H1 (cell line): Measurements from ENCODE around the gene HMGCS2. TPM values are rescaled to one million over a fixed set of nuclear protein-coding genes. Genes with fewer than 3 reads are reported as not detected.

Source experiments
- CTCF ChIA-PET: fragments of 300-600 bp; sonication (Branson Sonifier 250); formaldehyde crosslinking; loops from one replicate; lab custom pipeline; 2021; ENCODE audit not compliant: partially characterized antibody; lab: Charles Lee
- POLR2A ChIA-PET: fragments of 300-600 bp; sonication (Branson Sonifier 250); formaldehyde crosslinking; loops from one replicate; lab custom pipeline; 2021; ENCODE audit warnings: inconsistent platforms; ENCODE audit not compliant: partially characterized antibody; lab: Charles Lee
- DNase-seq, 2 experiments: peaks; one replicate each; pipeline versions ENCODE4 v3.0.0 to v3.0.0-alpha.2; 2010 to 2022; ENCODE audit warnings: low spot score in 2 of 2, low read depth in 1 of 2, mixed read lengths in 1 of 2
- FAIRE-seq: peaks from 2 replicates; lab custom pipeline; 2011; peaks lifted over from hg19 to GRCh38; lab: Jason Lieb, UNC
- H2AFZ ChIP-seq: 2 replicates; pipeline ENCODE4 v1.8.1; 2012; ENCODE audit warnings: low read length, inconsistent platforms
- H2AK5ac ChIP-seq: 2 replicates; pipeline ENCODE4 v1.6.1; 2013; ENCODE audit warnings: low read depth, low read length
- H2BK120ac ChIP-seq: replicated peaks from 2 replicates; pipeline ENCODE3; 2013; ENCODE audit warnings: low read depth, low read length, inconsistent platforms
- H2BK12ac ChIP-seq: 2 replicates; pipeline ENCODE4 v1.6.1; 2013; ENCODE audit warnings: low read depth, low read length
- H2BK15ac ChIP-seq: 2 replicates; pipeline ENCODE4 v1.6.1; 2013; ENCODE audit warnings: low read length
- H2BK20ac ChIP-seq: 2 replicates; pipeline ENCODE4 v1.6.1; 2013; ENCODE audit warnings: low read length
- H2BK5ac ChIP-seq: 2 replicates; pipeline ENCODE4 v1.6.1; 2013; ENCODE audit warnings: low read depth, low read length
- H3K14ac ChIP-seq: 2 replicates; pipeline ENCODE4 v1.6.1; 2013; ENCODE audit warnings: inconsistent platforms; ENCODE audit not compliant: insufficient read length
- H3K18ac ChIP-seq: 2 replicates; pipeline ENCODE4 v1.6.1; 2013; ENCODE audit warnings: low read length; ENCODE audit errors: extremely low read depth
- H3K23ac ChIP-seq: 2 replicates; pipeline ENCODE4 v1.6.1; 2013; ENCODE audit warnings: inconsistent platforms; ENCODE audit not compliant: insufficient read length
- H3K23me2 ChIP-seq: 2 replicates; pipeline ENCODE4 v1.6.1; 2013; ENCODE audit warnings: low read depth, low read length
- H3K27ac ChIP-seq: 2 replicates; pipeline ENCODE4 v1.6.1; 2011; ENCODE audit warnings: low read depth, low read length, inconsistent platforms
- H3K27me3 ChIP-seq, 4 experiments: replicated peaks in 1 of 4; 1 replicate in 1 of 4; 2 replicates in 3 of 4; pipeline versions ENCODE4 v1.6.1 to v1.8.1; 2011 to 2013; ENCODE audit warnings: low read length in 3 of 4, mild to moderate bottlenecking in 3 of 4, inconsistent platforms in 2 of 4, mixed read lengths in 2 of 4, moderate library complexity in 1 of 4; ENCODE audit not compliant: control insufficient read depth in 3 of 4, insufficient read depth in 3 of 4; ENCODE audit errors: extremely low read depth in 1 of 4
- H3K36me3 ChIP-seq, 4 experiments: 2 replicates each; pipeline versions ENCODE4 v1.6.1 to v1.8.1; 2011 to 2013; ENCODE audit warnings: mild to moderate bottlenecking in 4 of 4, low read length in 3 of 4, moderate library complexity in 2 of 4, control low read depth in 1 of 4, inconsistent platforms in 1 of 4; ENCODE audit not compliant: insufficient read depth in 4 of 4, control insufficient read depth in 2 of 4
- H3K4ac ChIP-seq: replicated peaks from 2 replicates; pipeline ENCODE3; 2013; ENCODE audit warnings: low read length, low read depth, mixed read lengths, inconsistent platforms; ENCODE audit not compliant: insufficient read length
- H3K4me1 ChIP-seq, 4 experiments: replicated peaks in 1 of 4; 1 replicate in 1 of 4; 2 replicates in 3 of 4; pipeline versions ENCODE4 v1.6.1 to v1.8.1; 2011 to 2013; ENCODE audit warnings: low read length in 3 of 4, inconsistent platforms in 2 of 4, mixed read lengths in 1 of 4; ENCODE audit not compliant: insufficient read depth in 4 of 4, control insufficient read depth in 3 of 4
- H3K4me2 ChIP-seq, 2 experiments: 2 replicates each; pipeline versions ENCODE4 v1.6.1 to v1.8.1; 2011 to 2013; ENCODE audit warnings: low read depth in 2 of 2, low read length in 2 of 2, control low read depth in 1 of 2, inconsistent platforms in 1 of 2, mild to moderate bottlenecking in 1 of 2; ENCODE audit not compliant: insufficient read depth in 1 of 2
- H3K4me3 ChIP-seq, 4 experiments: fragments of 200-600, 300-600 bp in 1 of 4; sonication (generic), shearing (Covaris generic), sonication (Bioruptor Twin) in 1 of 4; 2 replicates each; pipeline versions ENCODE4 v1.5.1 to v1.8.1; 2011 to 2016; ENCODE audit warnings: low read length in 4 of 4, low read depth in 3 of 4, control low read depth in 2 of 4, inconsistent platforms in 2 of 4, mild to moderate bottlenecking in 2 of 4, mixed read lengths in 1 of 4, moderate library complexity in 1 of 4; ENCODE audit not compliant: insufficient read depth in 2 of 4; ENCODE audit errors: extremely low read depth in 1 of 4
- H3K56ac ChIP-seq: replicated peaks from 2 replicates; pipeline ENCODE3; 2013; ENCODE audit warnings: low read depth, mild to moderate bottlenecking, mixed read lengths, low read length, inconsistent platforms; ENCODE audit not compliant: insufficient read length
- H3K79me1 ChIP-seq: 2 replicates; pipeline ENCODE4 v1.6.1; 2013; ENCODE audit warnings: low read depth, low read length, control low read depth
- H3K79me2 ChIP-seq, 2 experiments: 2 replicates each; pipeline versions ENCODE4 v1.6.1 to v1.8.1; 2012 to 2013; ENCODE audit warnings: low read length in 2 of 2, mild to moderate bottlenecking in 2 of 2, inconsistent platforms in 1 of 2; ENCODE audit not compliant: insufficient read depth in 2 of 2, control insufficient read depth in 1 of 2
- H3K9ac ChIP-seq, 4 experiments: replicated peaks in 1 of 4; 1 replicate in 1 of 4; 2 replicates in 3 of 4; pipeline versions ENCODE4 v1.6.1 to v1.8.1; 2011 to 2013; ENCODE audit warnings: low read depth in 3 of 4, low read length in 3 of 4, control low read depth in 2 of 4, mild to moderate bottlenecking in 2 of 4, moderate library complexity in 2 of 4, inconsistent platforms in 1 of 4; ENCODE audit errors: extremely low read depth in 1 of 4
- H3K9me3 ChIP-seq, 2 experiments: 2 replicates each; pipeline versions ENCODE4 v1.6.1 to v1.8.1; 2012 to 2013; ENCODE audit warnings: mild to moderate bottlenecking in 2 of 2, moderate library complexity in 2 of 2, control low read depth in 1 of 2, inconsistent platforms in 1 of 2, low read depth in 1 of 2, low read length in 1 of 2, mixed read lengths in 1 of 2; ENCODE audit not compliant: insufficient read depth in 2 of 2
- H4K20me1 ChIP-seq, 2 experiments: replicated peaks in 1 of 2; 2 replicates each; pipeline versions ENCODE3 to v1.8.1; 2011 to 2013; ENCODE audit warnings: inconsistent platforms in 2 of 2, low read length in 2 of 2, mild to moderate bottlenecking in 1 of 2; ENCODE audit not compliant: insufficient read depth in 2 of 2, control insufficient read depth in 1 of 2
- H4K5ac ChIP-seq: 2 replicates; pipeline ENCODE4 v1.6.1; 2013; ENCODE audit warnings: low read length, low read depth, mixed read lengths, inconsistent platforms; ENCODE audit not compliant: insufficient read length
- H4K8ac ChIP-seq: 2 replicates; pipeline ENCODE4 v1.8.0; 2013; ENCODE audit warnings: mild to moderate bottlenecking, moderate library complexity, low read length, inconsistent platforms; ENCODE audit not compliant: insufficient read depth; ENCODE audit errors: extremely low read depth
- H4K91ac ChIP-seq: replicated peaks from 2 replicates; pipeline ENCODE3; 2013; ENCODE audit warnings: low read length, mixed read lengths, inconsistent platforms; ENCODE audit not compliant: insufficient read length
- GTF2F1 ChIP-seq: IDR thresholded peaks from 2 replicates; pipeline ENCODE4 v1.6.1; 2012; ENCODE audit warnings: low read depth, low read length, improper control_type of control experiment, borderline replicate concordance
- JUN ChIP-seq: IDR thresholded peaks from 2 replicates; pipeline ENCODE4 v1.6.1; 2011; ENCODE audit warnings: low read depth, mild to moderate bottlenecking, improper control_type of control experiment, low read length
- RAD21 ChIP-seq, 2 experiments: IDR thresholded peaks in 1 of 2; conservative IDR thresholded peaks in 1 of 2; 2 replicates each; pipeline ENCODE4 v1.6.1; 2011; ENCODE audit warnings: low read depth in 2 of 2, low read length in 2 of 2, improper control_type of control experiment in 1 of 2, inconsistent platforms in 1 of 2, mild to moderate bottlenecking in 1 of 2, moderate library complexity in 1 of 2
- WGBS, 2 experiments: shearing (Covaris generic) in 1 of 2; methylation state at CpG; one replicate each; pipeline versions ENCODE4 v1.1.6 to v1.1.7; 2013 to 2015; ENCODE audit warnings: low lambda C conversion rate in 2 of 2, mixed read lengths in 2 of 2, inconsistent platforms in 1 of 2, low coverage in 1 of 2, missing lambda C conversion rate in 1 of 2; ENCODE audit not compliant: insufficient replicate concordance in 2 of 2, insufficient coverage in 1 of 2, insufficient read length in 1 of 2; ENCODE audit errors: extremely low coverage in 1 of 2, missing lambda C conversion rate in 1 of 2; 5-methylcytosine and 5-hydroxymethylcytosine counted together
- polyA plus RNA-seq, 7 experiments: library from polyadenylated mRNA; depleted of rRNA in 3 of 7; stranded (reverse) in 5 of 7; unstranded in 2 of 7; fragments of >200 nt in 5 of 7; fragments of 200-250 nt in 2 of 7; gene quantifications; 1 replicate in 5 of 7; 2 replicates in 1 of 7; 4 replicates in 1 of 7; pipeline versions ENCODE4 v1.2.1 to v1.2.3, GENCODE V29; 2011 to 2013; ENCODE audit warnings: missing spikeins in 2 of 7, mixed read lengths in 2 of 7
- total RNA-seq: library from RNA; stranded (reverse); fragmentation: NEBNext Ultra II Directional; extraction: Animal tissue kit (Norgen Biotek cat#: 25700); gene quantifications from 2 replicates; pipeline ENCODE4 v1.2.1, GENCODE V29; 2021

The HMGCS2 gene
- total and polyA plus RNA-seq, 2 of the 8 experiments (the other 6 are each of a cell fraction or from before 2014, with no cell fraction given), result not detected

DNA sequence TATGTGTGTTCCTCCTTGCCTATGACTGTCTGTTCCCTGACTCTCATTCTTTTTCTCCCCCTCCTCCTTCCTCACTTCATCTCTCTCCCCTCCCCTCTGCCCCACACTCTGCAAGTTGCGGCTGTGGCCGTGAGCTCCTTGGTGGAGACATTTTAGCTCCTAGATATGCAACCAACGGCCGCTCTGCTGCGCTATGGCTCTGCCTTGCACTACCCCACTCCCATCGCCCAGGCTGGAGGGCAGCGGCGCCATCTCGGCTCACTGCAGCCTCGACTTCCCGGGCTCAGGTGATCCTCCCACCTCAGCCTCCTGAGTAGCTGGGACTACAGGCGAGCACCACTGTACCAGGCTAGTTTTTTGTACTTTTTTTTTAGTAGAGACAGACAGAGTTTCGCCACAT lies 37.0 kb upstream of the HMGCS2 start:
- H3K27me3 ChIP-seq, result no peaks in the 10 kb centered on the region; a peak in 2 of 7 replicates
- no peak overlapping the region for H3K4ac ChIP-seq
- 97% methylated on average over 11 of the region's 13 CpGs; no CpG with 5 or more reads in 1 of the 2 experiments for WGBS, 2 experiments
- no peak overlapping the region for H2BK12ac ChIP-seq
- no peaks in the 10 kb centered on the region for H3K79me1 ChIP-seq
- no peaks in the 10 kb centered on the region for H3K36me3 ChIP-seq
- CTCF ChIA-PET, result interaction anchor here (0.8 to 9.0 kb wide), 3 partner anchors 11 to 144 kb away, joined by 3 to 76 read pairs (median 3); no protein-coding TSS in a partner anchor
- H3K9me3 ChIP-seq, result no peaks in the 10 kb centered on the region
- H2AFZ ChIP-seq, result no peak overlapping the region
- H3K23ac ChIP-seq, result no peak overlapping the region
- H4K91ac ChIP-seq, result no peak overlapping the region
- POLR2A ChIA-PET, result interaction anchor here (0.6 kb wide), 1 partner anchor 169 kb away, joined by 3 read pairs; no protein-coding TSS in a partner anchor
- H3K14ac ChIP-seq, result no peak overlapping the region
- no peak overlapping the region for H3K27ac ChIP-seq
- no peak overlapping the region for H3K4me2 ChIP-seq
- no peak overlapping the region for H3K56ac ChIP-seq
- peak in 1 of 2 experiments; percentile 22 for DNase-seq
- no peak for TF ChIP-seq RAD21 (IDR thresholded peaks at IDR 0.05 in 1 of 2, conservative IDR thresholded peaks at IDR 0.05 in 1 of 2; ENCODE audit: low read depth in 2 of 2, low read length in 2 of 2)
- TF ChIP-seq GTF2F1, result no peak
- no peak for TF ChIP-seq JUN
- no peak overlapping the region for H2BK15ac ChIP-seq
- no peak overlapping the region for H4K8ac ChIP-seq
- H3K23me2 ChIP-seq, result no peaks in the 10 kb centered on the region
- H2BK120ac ChIP-seq, result no peak overlapping the region
- no peak overlapping the region for H3K9ac ChIP-seq
- H3K4me3 ChIP-seq, result no peak overlapping the region
- no peak overlapping the region for H2AK5ac ChIP-seq
- no peak for FAIRE-seq
- no peak overlapping the region for H4K5ac ChIP-seq
- H3K79me2 ChIP-seq, result no peaks in the 10 kb centered on the region
- no peak overlapping the region for H2BK20ac ChIP-seq
- no peaks in the 10 kb centered on the region for H4K20me1 ChIP-seq
- H3K18ac ChIP-seq, result no peak overlapping the region
- H3K4me1 ChIP-seq, result no peaks in the 10 kb centered on the region
- no peak overlapping the region for H2BK5ac ChIP-seq
